Caco-2 (cell line): ENCODE measurements around the gene PUM1. TPM values are rescaled to one million over a fixed set of nuclear protein-coding genes. Genes with fewer than 3 reads are reported as not detected.
A peak's percentile ranks its signal among the peaks of the same experiment; 100 is the strongest.

Experiments used
- BruUV-seq: library from RNA; stranded (reverse); fragments of 400-500 nt; replicated peaks from 2 replicates; lab custom pipeline; 2021; lab: Mats Ljungman, UMichigan
- CTCF ChIA-PET: fragments of 300-600 bp; sonication (Branson Sonifier 250); formaldehyde crosslinking; loops from one replicate; lab custom pipeline; 2022; ENCODE audit warnings: antibody characterized with exemption; lab: Charles Lee
- POLR2A ChIA-PET: fragments of 300-600 bp; sonication (Branson Sonifier 250); formaldehyde crosslinking; loops from one replicate; lab custom pipeline; 2022; ENCODE audit warnings: antibody characterized with exemption; lab: Charles Lee
- DNase-seq, 2 experiments: peaks; one replicate each; pipeline versions ENCODE4 v3.0.0 to v3.0.0-alpha.2; 2020 to 2022
- H3K27me3 ChIP-seq: replicated peaks from 2 replicates; pipeline ENCODE4 v1.6.0; 2011; ENCODE audit warnings: low read length; ENCODE audit not compliant: control insufficient read depth, insufficient read depth
- H3K36me3 ChIP-seq: 2 replicates; pipeline ENCODE4 v1.5.1; 2011; ENCODE audit warnings: low read length; ENCODE audit not compliant: control insufficient read depth, insufficient read depth
- H3K4me1 ChIP-seq: fragments of 250-450 bp; sonication (Bioruptor Pico); 2 replicates; pipeline ENCODE4 v1.5.1; 2020; ENCODE audit warnings: mild to moderate bottlenecking
- H3K4me3 ChIP-seq: 2 replicates; pipeline ENCODE4 v1.5.1; 2011; ENCODE audit warnings: low read depth, mild to moderate bottlenecking, control low read depth, low read length
- H3K9me3 ChIP-seq: fragments of 250-450 bp; sonication (Bioruptor Pico); 2 replicates; pipeline ENCODE4 v1.5.1; 2020; ENCODE audit warnings: mild to moderate bottlenecking, moderate library complexity
- H3K27ac Mint-ChIP-seq: one replicate; pipeline ENCODE4 v1.8.0; 2022; ENCODE audit warnings: mixed read lengths; ENCODE audit not compliant: unreplicated experiment
- H3K27me3 Mint-ChIP-seq: one replicate; pipeline ENCODE4 v1.8.0; 2022; ENCODE audit warnings: mixed read lengths; ENCODE audit not compliant: insufficient read depth, unreplicated experiment
- H3K36me3 Mint-ChIP-seq: one replicate; pipeline ENCODE4 v1.8.0; 2022; ENCODE audit warnings: mild to moderate bottlenecking, mixed read lengths; ENCODE audit not compliant: insufficient read depth, unreplicated experiment
- H3K4me1 Mint-ChIP-seq: one replicate; pipeline ENCODE4 v1.8.0; 2022; ENCODE audit warnings: low read depth, mixed read lengths; ENCODE audit not compliant: unreplicated experiment
- H3K4me3 Mint-ChIP-seq: one replicate; pipeline ENCODE4 v1.8.0; 2022; ENCODE audit warnings: mild to moderate bottlenecking, moderate library complexity, mixed read lengths; ENCODE audit not compliant: unreplicated experiment
- H3K9me3 Mint-ChIP-seq: one replicate; pipeline ENCODE4 v1.8.0; 2022; ENCODE audit warnings: mixed read lengths; ENCODE audit not compliant: unreplicated experiment
- CTCF ChIP-seq, 2 experiments: fragments of 200-600 bp in 1 of 2; IDR thresholded peaks; 1 replicate in 1 of 2; 2 replicates in 1 of 2; pipeline versions ENCODE4 v1.5.1 to v1.8.0; 2011 to 2022; ENCODE audit warnings: antibody characterized with exemption in 1 of 2, control low read depth in 1 of 2, inconsistent platforms in 1 of 2, low read depth in 1 of 2, low read length in 1 of 2, mild to moderate bottlenecking in 1 of 2, moderate library complexity in 1 of 2; ENCODE audit not compliant: insufficient read depth in 1 of 2, severe bottlenecking in 1 of 2, unreplicated experiment in 1 of 2
- intact Hi-C: fragments of 100-400 bp; cut with micrococcal nuclease; formaldehyde crosslinking; loops from one replicate; pipeline ENCODE4 v1.10.0; 2022; ENCODE audit not compliant: unreplicated experiment
- total RNA-seq: library from RNA; stranded (reverse); gene quantifications from 2 replicates; pipeline ENCODE4 v1.2.3, GENCODE V29; 2022

Gene PUM1
- total RNA-seq, 1 experiment from 2014 or later = 93.7 TPM

DNA sequence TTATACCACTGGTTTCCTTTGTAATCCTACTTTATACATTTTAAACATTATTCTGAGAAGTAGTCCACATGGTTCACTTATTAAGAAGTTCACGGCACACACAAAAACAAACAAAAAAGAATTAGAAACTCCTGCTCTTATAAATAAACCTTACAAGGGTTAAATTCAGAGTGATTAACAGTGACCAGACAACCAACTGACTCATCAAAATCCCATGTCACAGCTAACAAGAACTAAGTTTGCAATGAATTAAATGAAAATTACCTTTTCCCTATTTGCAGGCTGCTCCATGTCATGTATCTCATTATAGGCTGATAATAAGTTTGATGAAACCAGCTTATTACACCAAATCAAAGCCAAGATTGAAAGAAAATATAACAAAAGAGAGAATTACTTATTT lies 77.5 kb downstream of the PUM1 start:
- Mint-ChIP-seq H3K4me3 (no peak overlapping the region), H3K36me3 (peaks cover 28% of the 10 kb centered on the region), H3K9me3 (no peaks in the 10 kb centered on the region), H3K4me1 (peaks cover 9% of the 10 kb centered on the region), H3K27ac (peak overlapping the region; percentile 38), H3K27me3 (no peaks in the 10 kb centered on the region)
- Histone ChIP-seq H3K4me1 (peaks cover 20% of the 10 kb centered on the region), H3K9me3 (no peaks in the 10 kb centered on the region), H3K4me3 (no peak overlapping the region), H3K36me3 (no peaks in the 10 kb centered on the region), H3K27me3 (no peaks in the 10 kb centered on the region)
- CTCF ChIA-PET = no interaction called here
- POLR2A ChIA-PET = no interaction called here
- DNase-seq = no peak
- intact Hi-C loops = no loop called here
- BruUV-seq = no TSS peak
- no peak for TF ChIP-seq CTCF (IDR thresholded peaks at IDR 0.05; ENCODE audit: insufficient read depth in 1 of 2, low read depth in 1 of 2, low read length in 1 of 2, severe bottlenecking in 1 of 2, unreplicated experiment in 1 of 2)

DNA sequence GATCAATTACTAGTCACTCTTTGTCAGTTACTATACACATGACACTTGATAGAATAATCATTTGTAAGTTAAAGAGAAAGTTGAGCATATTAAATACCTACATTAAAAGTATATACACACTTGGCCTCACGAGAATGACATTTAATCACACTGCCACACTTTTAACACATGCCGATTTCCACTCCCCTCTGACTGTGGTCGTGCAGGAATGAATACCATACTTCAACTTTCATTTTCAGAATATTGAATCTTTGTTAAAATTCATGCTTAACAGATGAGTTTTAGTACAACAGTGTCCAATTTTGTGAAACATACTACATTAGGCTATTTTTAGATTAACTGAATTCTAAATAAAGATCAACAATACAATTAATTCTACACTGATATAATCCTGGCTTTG lies 78.8 kb downstream of the PUM1 start:
- DNase-seq = no peak
- ChIA-PET CTCF (no interaction called here), POLR2A (interaction anchor here (0.6 kb wide), 1 partner anchor 20 kb away, joined by 3 read pairs; no protein-coding TSS in a partner anchor)
- intact Hi-C loops = no loop called here
- H3K27me3 ChIP-seq = no peaks in the 10 kb centered on the region
- H3K4me1 Mint-ChIP-seq = peaks cover 9% of the 10 kb centered on the region
- no peak overlapping the region for H3K4me3 Mint-ChIP-seq
- no peaks in the 10 kb centered on the region for H3K9me3 Mint-ChIP-seq
- H3K36me3 Mint-ChIP-seq = peaks cover 34% of the 10 kb centered on the region
- no TSS peak for BruUV-seq
- no peak for TF ChIP-seq CTCF (IDR thresholded peaks at IDR 0.05; ENCODE audit: insufficient read depth in 1 of 2, low read depth in 1 of 2, low read length in 1 of 2, severe bottlenecking in 1 of 2, unreplicated experiment in 1 of 2)
- no peak overlapping the region for H3K27ac Mint-ChIP-seq
- H3K36me3 ChIP-seq = no peaks in the 10 kb centered on the region
- no peaks in the 10 kb centered on the region for H3K9me3 ChIP-seq
- H3K4me3 ChIP-seq = no peak overlapping the region
- peaks cover 27% of the 10 kb centered on the region for H3K4me1 ChIP-seq
- no peaks in the 10 kb centered on the region for H3K27me3 Mint-ChIP-seq

- no peak for DNase-seq
- H3K4me1 Mint-ChIP-seq = peaks cover 9% of the 10 kb centered on the region
- H3K36me3 ChIP-seq = no peaks in the 10 kb centered on the region
- ChIA-PET POLR2A (no interaction called here), CTCF (no interaction called here)
- peaks cover 20% of the 10 kb centered on the region for H3K4me1 ChIP-seq
- H3K9me3 ChIP-seq = no peaks in the 10 kb centered on the region
- no peak overlapping the region for H3K4me3 ChIP-seq
- H3K27ac Mint-ChIP-seq = no peak overlapping the region
- no peak overlapping the region for H3K4me3 Mint-ChIP-seq
- no peak for TF ChIP-seq CTCF (IDR thresholded peaks at IDR 0.05; ENCODE audit: insufficient read depth in 1 of 2, low read depth in 1 of 2, low read length in 1 of 2, severe bottlenecking in 1 of 2, unreplicated experiment in 1 of 2)
- no peaks in the 10 kb centered on the region for H3K27me3 Mint-ChIP-seq
- no TSS peak for BruUV-seq
- H3K27me3 ChIP-seq = no peaks in the 10 kb centered on the region
- H3K36me3 Mint-ChIP-seq = peaks cover 40% of the 10 kb centered on the region
- intact Hi-C loops = no loop called here
- no peaks in the 10 kb centered on the region for H3K9me3 Mint-ChIP-seq
These were observed 80.5 kb downstream of the PUM1 start for GRCh38 chr1:30984991-30985503.
